Neural cell (in vitro differentiated cells): ENCODE results near the gene FRS3. TPM values are rescaled to one million over a fixed set of nuclear protein-coding genes. Genes with fewer than 3 reads are reported as not detected.

Experiments
- H2AFZ ChIP-seq: fragments of 200-600, 300-800 bp; sonication (generic), shearing (Covaris generic); 2 replicates; pipeline ENCODE4 v1.6.0; 2014; ENCODE audit warnings: low read depth, mild to moderate bottlenecking, antibody characterized with exemption, low read length, moderate library complexity
- H3F3A ChIP-seq: fragments of 200-600 bp; shearing (Covaris generic); 2 replicates; pipeline ENCODE4 v1.6.1; 2016; ENCODE audit warnings: mild to moderate bottlenecking, moderate library complexity, mixed read lengths, antibody characterized with exemption, low read length; ENCODE audit not compliant: insufficient read depth, poor library complexity, severe bottlenecking
- H3K27ac ChIP-seq: fragments of 200-600, 300-800 bp; sonication (generic), shearing (Covaris generic); 2 replicates; pipeline ENCODE4 v1.5.1; 2014; ENCODE audit warnings: mild to moderate bottlenecking, low read length, moderate library complexity
- H3K27me3 ChIP-seq: fragments of 300-800, 200-600 bp; sonication (generic), shearing (Covaris generic); 2 replicates; pipeline ENCODE4 v1.6.0; 2014; ENCODE audit warnings: mild to moderate bottlenecking, low read depth, low read length, moderate library complexity; ENCODE audit not compliant: insufficient read depth
- H3K36me3 ChIP-seq: fragments of 300-800, 200-600 bp; sonication (generic), shearing (Covaris generic); 2 replicates; pipeline ENCODE4 v1.5.1; 2014; ENCODE audit warnings: mild to moderate bottlenecking, antibody characterized with exemption, low read length, moderate library complexity; ENCODE audit not compliant: insufficient read depth
- H3K4me2 ChIP-seq: fragments of 300-800, 200-600 bp; sonication (generic), shearing (Covaris generic); 2 replicates; pipeline ENCODE4 v1.6.0; 2014; ENCODE audit warnings: mild to moderate bottlenecking, low read length
- H3K4me3 ChIP-seq: fragments of 300-800, 200-600 bp; sonication (generic), shearing (Covaris generic); 2 replicates; pipeline ENCODE4 v1.5.1; 2014; ENCODE audit warnings: mild to moderate bottlenecking, low read length, moderate library complexity
- H3K79me2 ChIP-seq: fragments of 200-600 bp; shearing (Covaris generic); replicated peaks from 2 replicates; pipeline ENCODE4 v1.6.0; 2014; ENCODE audit warnings: mild to moderate bottlenecking, low read length, moderate library complexity; ENCODE audit not compliant: insufficient read depth
- H3K9ac ChIP-seq: fragments of 300-800, 200-600 bp; sonication (generic), shearing (Covaris generic); 2 replicates; pipeline ENCODE4 v1.6.1; 2016; ENCODE audit warnings: mild to moderate bottlenecking, low read length, mixed read lengths
- H3K9me2 ChIP-seq: fragments of 200-600 bp; shearing (Covaris generic); 2 replicates; pipeline ENCODE4 v1.6.1; 2016; ENCODE audit warnings: mild to moderate bottlenecking, low read length, mixed read lengths; ENCODE audit not compliant: insufficient read depth
- H3K9me3 ChIP-seq: fragments of 200-600, 300-800 bp; sonication (generic), shearing (Covaris generic); 2 replicates; pipeline ENCODE4 v1.6.1; 2016; ENCODE audit warnings: mild to moderate bottlenecking, mixed run types, low read length, moderate library complexity, mixed read lengths
- H4K20me1 ChIP-seq: fragments of 200-600 bp; shearing (Covaris generic); 2 replicates; pipeline ENCODE4 v1.6.1; 2016; ENCODE audit warnings: mild to moderate bottlenecking, mixed run types; ENCODE audit not compliant: insufficient read depth
- EP300 ChIP-seq: fragments of 450-650 bp; conservative IDR thresholded peaks from 2 replicates; pipeline ENCODE4 v1.6.1; 2014; ENCODE audit warnings: antibody characterized with exemption, mild to moderate bottlenecking, moderate library complexity; ENCODE audit not compliant: poor library complexity, severe bottlenecking
- EZH2 ChIP-seq: fragments of 200-600, 300-800 bp; shearing (Covaris generic), sonication (generic); IDR thresholded peaks from 2 replicates; pipeline ENCODE4 v1.6.1; 2014; ENCODE audit warnings: antibody characterized with exemption, low read length, borderline replicate concordance, mild to moderate bottlenecking; ENCODE audit not compliant: insufficient read depth, poor library complexity, severe bottlenecking
- MXI1 ChIP-seq: fragments of 450-650 bp; conservative IDR thresholded peaks from 2 replicates; pipeline ENCODE4 v1.6.1; 2014; ENCODE audit warnings: antibody characterized with exemption, mild to moderate bottlenecking; ENCODE audit not compliant: poor library complexity, severe bottlenecking
- POLR2AphosphoS5 ChIP-seq: IDR thresholded peaks from 2 replicates; pipeline ENCODE4 v1.6.1; 2012
- RAD21 ChIP-seq: fragments of 450-650 bp; conservative IDR thresholded peaks from 2 replicates; pipeline ENCODE4 v1.6.1; 2014; ENCODE audit warnings: antibody characterized with exemption, mild to moderate bottlenecking, moderate library complexity
- SMC3 ChIP-seq: fragments of 450-650 bp; conservative IDR thresholded peaks from 2 replicates; pipeline ENCODE4 v1.6.1; 2014; ENCODE audit warnings: antibody characterized with exemption, mild to moderate bottlenecking, moderate library complexity; ENCODE audit not compliant: poor library complexity
- TAF1 ChIP-seq: IDR thresholded peaks from 2 replicates; pipeline ENCODE4 v1.6.1; 2012; ENCODE audit warnings: low read depth
- polyA plus RNA-seq: library from polyadenylated mRNA; depleted of rRNA; stranded (reverse); fragments of >200 nt; gene quantifications from 2 replicates; pipeline ENCODE4 v1.2.3, GENCODE V29; 2014
- TF ChIP-seq, protein P1 (sequence below): fragments of 450-650 bp; IDR thresholded peaks from 2 replicates; pipeline ENCODE4 v1.5.1; 2014; ENCODE audit warnings: antibody characterized with exemption, mild to moderate bottlenecking, moderate library complexity; ENCODE audit not compliant: poor library complexity, severe bottlenecking
- TF ChIP-seq, protein P2 (sequence below): IDR thresholded peaks from 2 replicates; pipeline ENCODE4 v1.6.1; 2012; ENCODE audit warnings: borderline replicate concordance

Gene FRS3
- polyA plus RNA-seq, 1 donor from 2014 or later, result 15.7 TPM

DNA sequence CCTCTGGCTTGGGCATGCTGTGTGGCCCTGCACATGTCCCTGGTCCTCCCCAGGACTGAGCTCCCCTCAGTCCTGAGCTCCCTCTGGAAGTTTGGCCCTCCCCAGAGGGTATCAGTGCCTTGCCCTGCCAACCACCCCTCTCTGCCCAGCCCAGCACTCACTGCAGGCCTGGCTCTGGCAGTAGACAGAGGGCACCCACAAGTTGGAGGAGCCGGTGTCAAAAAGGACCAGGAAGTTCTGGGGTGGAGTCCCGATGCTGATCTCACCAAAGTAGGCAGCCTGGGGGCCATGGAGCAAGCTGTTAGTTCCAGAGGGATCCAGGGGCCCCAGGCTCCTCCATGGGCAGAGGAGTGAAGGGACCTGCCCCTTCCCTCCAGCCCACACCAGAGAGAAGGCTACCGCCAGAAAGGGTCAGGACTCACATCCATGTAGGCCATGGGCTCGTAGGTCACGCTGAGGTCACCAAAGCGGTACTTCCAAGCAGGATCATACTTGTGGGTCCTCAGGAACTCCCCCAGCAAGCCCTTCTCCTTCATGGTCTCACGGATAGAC is 35.4 kb downstream of the FRS3 start:
- no peaks in the 10 kb centered on the region for H4K20me1 ChIP-seq
- no peak overlapping the region for H3K4me3 ChIP-seq

GRCh38 chr6:41743406-41744235 is 36.1 kb downstream of the FRS3 start:
- Histone ChIP-seq H3K9ac (no peak overlapping the region), H3K4me2 (no peak overlapping the region), H3K79me2 (no peaks in the 10 kb centered on the region), H3K9me2 (no peaks in the 10 kb centered on the region), H3K27ac (no peak overlapping the region), H3K4me3 (no peak overlapping the region), H4K20me1 (no peaks in the 10 kb centered on the region), H3F3A (no peaks in the 10 kb centered on the region), H3K9me3 (no peaks in the 10 kb centered on the region), H2AFZ (no peak overlapping the region), H3K27me3 (no peaks in the 10 kb centered on the region), H3K36me3 (no peaks in the 10 kb centered on the region)
- no peak for TF ChIP-seq EP300
- no peak for TF ChIP-seq EZH2
- TF ChIP-seq, protein P1, sequence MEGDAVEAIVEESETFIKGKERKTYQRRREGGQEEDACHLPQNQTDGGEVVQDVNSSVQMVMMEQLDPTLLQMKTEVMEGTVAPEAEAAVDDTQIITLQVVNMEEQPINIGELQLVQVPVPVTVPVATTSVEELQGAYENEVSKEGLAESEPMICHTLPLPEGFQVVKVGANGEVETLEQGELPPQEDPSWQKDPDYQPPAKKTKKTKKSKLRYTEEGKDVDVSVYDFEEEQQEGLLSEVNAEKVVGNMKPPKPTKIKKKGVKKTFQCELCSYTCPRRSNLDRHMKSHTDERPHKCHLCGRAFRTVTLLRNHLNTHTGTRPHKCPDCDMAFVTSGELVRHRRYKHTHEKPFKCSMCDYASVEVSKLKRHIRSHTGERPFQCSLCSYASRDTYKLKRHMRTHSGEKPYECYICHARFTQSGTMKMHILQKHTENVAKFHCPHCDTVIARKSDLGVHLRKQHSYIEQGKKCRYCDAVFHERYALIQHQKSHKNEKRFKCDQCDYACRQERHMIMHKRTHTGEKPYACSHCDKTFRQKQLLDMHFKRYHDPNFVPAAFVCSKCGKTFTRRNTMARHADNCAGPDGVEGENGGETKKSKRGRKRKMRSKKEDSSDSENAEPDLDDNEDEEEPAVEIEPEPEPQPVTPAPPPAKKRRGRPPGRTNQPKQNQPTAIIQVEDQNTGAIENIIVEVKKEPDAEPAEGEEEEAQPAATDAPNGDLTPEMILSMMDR, result no peak
- no peak for TF ChIP-seq MXI1
- no peak for TF ChIP-seq POLR2AphosphoS5
- TF ChIP-seq, protein P2, sequence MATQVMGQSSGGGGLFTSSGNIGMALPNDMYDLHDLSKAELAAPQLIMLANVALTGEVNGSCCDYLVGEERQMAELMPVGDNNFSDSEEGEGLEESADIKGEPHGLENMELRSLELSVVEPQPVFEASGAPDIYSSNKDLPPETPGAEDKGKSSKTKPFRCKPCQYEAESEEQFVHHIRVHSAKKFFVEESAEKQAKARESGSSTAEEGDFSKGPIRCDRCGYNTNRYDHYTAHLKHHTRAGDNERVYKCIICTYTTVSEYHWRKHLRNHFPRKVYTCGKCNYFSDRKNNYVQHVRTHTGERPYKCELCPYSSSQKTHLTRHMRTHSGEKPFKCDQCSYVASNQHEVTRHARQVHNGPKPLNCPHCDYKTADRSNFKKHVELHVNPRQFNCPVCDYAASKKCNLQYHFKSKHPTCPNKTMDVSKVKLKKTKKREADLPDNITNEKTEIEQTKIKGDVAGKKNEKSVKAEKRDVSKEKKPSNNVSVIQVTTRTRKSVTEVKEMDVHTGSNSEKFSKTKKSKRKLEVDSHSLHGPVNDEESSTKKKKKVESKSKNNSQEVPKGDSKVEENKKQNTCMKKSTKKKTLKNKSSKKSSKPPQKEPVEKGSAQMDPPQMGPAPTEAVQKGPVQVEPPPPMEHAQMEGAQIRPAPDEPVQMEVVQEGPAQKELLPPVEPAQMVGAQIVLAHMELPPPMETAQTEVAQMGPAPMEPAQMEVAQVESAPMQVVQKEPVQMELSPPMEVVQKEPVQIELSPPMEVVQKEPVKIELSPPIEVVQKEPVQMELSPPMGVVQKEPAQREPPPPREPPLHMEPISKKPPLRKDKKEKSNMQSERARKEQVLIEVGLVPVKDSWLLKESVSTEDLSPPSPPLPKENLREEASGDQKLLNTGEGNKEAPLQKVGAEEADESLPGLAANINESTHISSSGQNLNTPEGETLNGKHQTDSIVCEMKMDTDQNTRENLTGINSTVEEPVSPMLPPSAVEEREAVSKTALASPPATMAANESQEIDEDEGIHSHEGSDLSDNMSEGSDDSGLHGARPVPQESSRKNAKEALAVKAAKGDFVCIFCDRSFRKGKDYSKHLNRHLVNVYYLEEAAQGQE, result no peak
- no peak for TF ChIP-seq RAD21
- TF ChIP-seq SMC3, result no peak
- TF ChIP-seq TAF1, result no peak

More for the DNA sequence above, 35.4 kb downstream of the FRS3 start:
- H3K79me2 ChIP-seq, result no peaks in the 10 kb centered on the region
- no peaks in the 10 kb centered on the region for H3K9me3 ChIP-seq
- no peak overlapping the region for H3K9ac ChIP-seq
- H3K4me2 ChIP-seq, result no peak overlapping the region
- no peak overlapping the region for H2AFZ ChIP-seq
- H3K27ac ChIP-seq, result no peak overlapping the region
- H3K27me3 ChIP-seq, result no peaks in the 10 kb centered on the region
- no peak for TF ChIP-seq SMC3
- no peaks in the 10 kb centered on the region for H3K9me2 ChIP-seq
- no peaks in the 10 kb centered on the region for H3F3A ChIP-seq
- H3K36me3 ChIP-seq, result no peaks in the 10 kb centered on the region
